Nephron (organoid): ENCODE measurements around the gene PPP1R13B.

Experiments used
- H3K27ac Mint-ChIP-seq, 3 experiments: 2 replicates each; pipeline ENCODE4 v1.8.0; 2020; ENCODE audit warnings: mixed read lengths in 3 of 3, mild to moderate bottlenecking in 2 of 3, moderate library complexity in 1 of 3
- H3K27me3 Mint-ChIP-seq: 2 replicates; pipeline ENCODE4 v1.8.0; 2021; ENCODE audit warnings: low read depth, mild to moderate bottlenecking, moderate library complexity, mixed read lengths
- H3K36me3 Mint-ChIP-seq: 2 replicates; pipeline ENCODE4 v1.8.0; 2020; ENCODE audit warnings: low read depth, mixed read lengths
- H3K4me1 Mint-ChIP-seq: 2 replicates; pipeline ENCODE4 v1.8.0; 2020; ENCODE audit warnings: mixed read lengths
- H3K4me3 Mint-ChIP-seq, 3 experiments: 2 replicates each; pipeline ENCODE4 v1.8.0; 2020; ENCODE audit warnings: mild to moderate bottlenecking in 3 of 3, mixed read lengths in 3 of 3, moderate library complexity in 2 of 3
- H3K9me3 Mint-ChIP-seq: 2 replicates; pipeline ENCODE4 v1.8.0; 2020; ENCODE audit warnings: mixed read lengths
- CTCF ChIP-seq, 3 experiments: fragments of 200-600 bp; sonication (generic); IDR thresholded peaks; one replicate each; pipeline ENCODE4 v1.5.0; 2021; ENCODE audit warnings: antibody characterized with exemption in 3 of 3; ENCODE audit not compliant: unreplicated experiment in 3 of 3

Gene PPP1R13B

DNA sequence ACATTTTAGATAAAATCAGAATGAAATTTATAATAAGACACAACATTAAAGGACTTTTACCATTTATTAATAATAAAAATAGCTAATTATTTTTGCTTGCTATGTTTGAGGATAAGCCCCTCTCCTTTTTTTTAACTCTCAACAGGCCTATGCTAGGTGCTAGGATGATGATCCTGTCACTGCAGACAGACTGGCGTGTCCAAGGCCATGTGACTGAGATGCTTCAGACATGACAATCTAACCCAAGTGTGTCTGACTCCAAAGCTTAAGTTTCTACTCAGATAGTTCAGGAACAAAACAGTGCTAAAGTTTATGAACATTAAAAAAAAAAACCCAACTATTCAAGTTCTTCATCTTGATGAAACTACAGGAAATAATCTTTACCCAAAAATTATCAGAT is 29.8 kb downstream of the PPP1R13B start:
- Mint-ChIP-seq H3K27ac (no peak overlapping the region), H3K9me3 (no peaks in the 10 kb centered on the region), H3K4me1 (peaks cover 18% of the 10 kb centered on the region), H3K27me3 (peaks cover 7% of the 10 kb centered on the region), H3K36me3 (no peaks in the 10 kb centered on the region), H3K4me3 (no peak overlapping the region)
- TF ChIP-seq CTCF (IDR thresholded peaks at IDR 0.05; ENCODE audit: unreplicated experiment in 3 of 3) = no peak

GRCh38 chr14:103816991-103817390 is 30.4 kb downstream of the PPP1R13B start:
- H3K4me3 Mint-ChIP-seq = no peak overlapping the region
- no peak for TF ChIP-seq CTCF (IDR thresholded peaks at IDR 0.05; ENCODE audit: unreplicated experiment in 3 of 3)
- H3K4me1 Mint-ChIP-seq = peaks cover 18% of the 10 kb centered on the region
- no peaks in the 10 kb centered on the region for H3K9me3 Mint-ChIP-seq
- peaks cover 7% of the 10 kb centered on the region for H3K27me3 Mint-ChIP-seq
- H3K27ac Mint-ChIP-seq = no peak overlapping the region
- no peaks in the 10 kb centered on the region for H3K36me3 Mint-ChIP-seq

- no peaks in the 10 kb centered on the region for H3K36me3 Mint-ChIP-seq
- H3K4me3 Mint-ChIP-seq = no peak overlapping the region
- H3K9me3 Mint-ChIP-seq = no peaks in the 10 kb centered on the region
- peaks cover 11% of the 10 kb centered on the region for H3K4me1 Mint-ChIP-seq
- no peak for TF ChIP-seq CTCF (IDR thresholded peaks at IDR 0.05; ENCODE audit: unreplicated experiment in 3 of 3)
- no peak overlapping the region for H3K27ac Mint-ChIP-seq
- H3K27me3 Mint-ChIP-seq = peaks cover 5% of the 10 kb centered on the region
Observed at GRCh38 chr14:103815253-103815652, 32.1 kb downstream of the PPP1R13B start.

DNA sequence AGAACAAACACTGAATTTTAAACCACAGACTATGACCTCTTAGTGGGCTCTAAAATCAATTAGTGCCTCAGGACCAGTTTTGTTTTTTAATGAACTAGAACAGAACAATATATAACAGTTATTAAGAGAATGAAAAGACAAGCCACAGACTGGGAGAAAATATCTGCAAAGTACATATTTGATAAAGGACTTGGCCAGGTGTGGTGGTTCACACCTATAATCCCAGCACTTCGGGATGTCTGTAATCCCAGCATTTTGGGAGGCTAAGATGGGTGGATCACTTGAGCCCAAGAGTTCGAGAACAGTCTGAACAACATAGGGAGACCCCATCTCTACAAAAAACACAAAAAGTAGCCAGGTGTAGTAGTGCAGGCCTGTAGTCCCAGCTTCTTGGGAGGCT is 36.2 kb downstream of the PPP1R13B start:
- Mint-ChIP-seq H3K4me3 (no peak overlapping the region), H3K36me3 (no peaks in the 10 kb centered on the region), H3K27ac (no peak overlapping the region), H3K27me3 (no peaks in the 10 kb centered on the region), H3K4me1 (no peaks in the 10 kb centered on the region), H3K9me3 (no peaks in the 10 kb centered on the region)
- TF ChIP-seq CTCF (IDR thresholded peaks at IDR 0.05; ENCODE audit: unreplicated experiment in 3 of 3) = no peak

GRCh38 chr14:103808403-103809001 is 38.9 kb downstream of the PPP1R13B start:
- no peaks in the 10 kb centered on the region for H3K9me3 Mint-ChIP-seq
- H3K4me1 Mint-ChIP-seq = no peaks in the 10 kb centered on the region
- peak; percentile 83 to 89 (median 84) for TF ChIP-seq CTCF (IDR thresholded peaks at IDR 0.05; ENCODE audit: unreplicated experiment in 3 of 3)
- H3K36me3 Mint-ChIP-seq = no peaks in the 10 kb centered on the region
- no peaks in the 10 kb centered on the region for H3K27me3 Mint-ChIP-seq
- no peak overlapping the region for H3K27ac Mint-ChIP-seq
- no peak overlapping the region for H3K4me3 Mint-ChIP-seq

DNA sequence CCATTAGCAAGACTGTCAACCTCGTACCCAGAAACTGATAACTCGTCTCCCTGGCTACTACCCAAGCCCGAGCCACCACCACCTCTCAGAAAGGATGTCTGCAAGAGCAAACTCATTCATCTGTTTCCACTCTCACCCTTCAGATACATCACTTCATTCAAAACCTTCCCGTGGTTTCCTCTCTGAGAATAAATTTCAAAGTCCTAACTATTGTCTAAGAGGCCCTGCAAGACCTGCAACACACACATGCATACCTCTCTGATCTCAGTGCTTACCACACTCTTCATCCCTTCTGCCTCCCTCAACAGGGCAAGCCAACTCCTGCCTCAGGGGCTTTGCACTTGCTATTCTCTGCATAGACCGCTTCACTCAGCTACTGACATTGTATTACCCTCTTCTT is 40.6 kb downstream of the PPP1R13B start:
- no peak overlapping the region for H3K27ac Mint-ChIP-seq
- TF ChIP-seq CTCF (IDR thresholded peaks at IDR 0.05; ENCODE audit: unreplicated experiment in 3 of 3) = no peak

More for the DNA sequence above, 40.6 kb downstream of the PPP1R13B start:
- no peaks in the 10 kb centered on the region for H3K36me3 Mint-ChIP-seq
- no peaks in the 10 kb centered on the region for H3K9me3 Mint-ChIP-seq
- H3K4me3 Mint-ChIP-seq = no peak overlapping the region
- H3K4me1 Mint-ChIP-seq = no peaks in the 10 kb centered on the region
- no peaks in the 10 kb centered on the region for H3K27me3 Mint-ChIP-seq
